NAMALWA (cell line): ENCODE results near the gene PRG3.
"Not testable (repeated sequence)": the region's sequence is repeated elsewhere in the genome, so short reads cannot be mapped to it uniquely, and the experiment has no call there.

ENCODE experiments used
- DNase-seq: peaks from one replicate; pipeline ENCODE4 v3.0.0-alpha.2; 2015; ENCODE audit warnings: low spot score

PRG3 gene

DNA sequence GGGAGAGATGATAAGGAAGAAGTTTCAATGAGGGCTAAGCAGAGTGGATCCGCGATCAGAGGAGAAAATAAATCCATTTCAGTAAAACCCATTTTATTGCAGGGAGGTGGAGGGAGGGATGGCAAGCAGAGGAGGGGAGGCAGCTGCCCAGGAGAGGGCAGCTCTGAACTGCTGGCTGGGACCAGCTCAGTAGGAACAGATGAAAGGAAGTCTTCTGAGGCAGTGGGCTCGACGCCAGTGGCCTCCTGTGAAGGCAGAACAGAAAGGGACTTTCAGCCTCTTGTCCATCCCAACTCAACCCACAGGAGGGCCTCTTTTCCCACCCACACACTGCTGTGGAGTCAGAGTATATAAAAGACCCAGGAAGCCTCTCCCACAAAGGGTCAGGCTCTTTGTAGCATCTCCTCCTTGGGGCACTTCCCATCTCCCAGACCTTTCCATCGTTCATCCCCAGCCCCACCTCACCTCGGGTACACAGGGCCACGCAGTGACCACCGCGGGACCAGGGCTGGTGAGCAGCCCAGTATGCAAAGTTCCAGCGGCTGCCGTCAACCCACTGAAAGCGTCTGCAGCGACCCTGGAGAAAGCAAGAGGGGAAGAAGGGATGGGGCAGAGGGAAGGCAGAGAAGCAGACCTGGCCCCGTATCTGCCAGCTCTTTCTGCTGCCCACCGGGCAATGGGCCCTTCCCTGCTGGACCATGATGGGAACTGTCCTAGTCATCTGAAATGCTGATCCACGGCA lies 6.5 kb upstream of the PRG3 start:
- DNase-seq = no peak

DNA sequence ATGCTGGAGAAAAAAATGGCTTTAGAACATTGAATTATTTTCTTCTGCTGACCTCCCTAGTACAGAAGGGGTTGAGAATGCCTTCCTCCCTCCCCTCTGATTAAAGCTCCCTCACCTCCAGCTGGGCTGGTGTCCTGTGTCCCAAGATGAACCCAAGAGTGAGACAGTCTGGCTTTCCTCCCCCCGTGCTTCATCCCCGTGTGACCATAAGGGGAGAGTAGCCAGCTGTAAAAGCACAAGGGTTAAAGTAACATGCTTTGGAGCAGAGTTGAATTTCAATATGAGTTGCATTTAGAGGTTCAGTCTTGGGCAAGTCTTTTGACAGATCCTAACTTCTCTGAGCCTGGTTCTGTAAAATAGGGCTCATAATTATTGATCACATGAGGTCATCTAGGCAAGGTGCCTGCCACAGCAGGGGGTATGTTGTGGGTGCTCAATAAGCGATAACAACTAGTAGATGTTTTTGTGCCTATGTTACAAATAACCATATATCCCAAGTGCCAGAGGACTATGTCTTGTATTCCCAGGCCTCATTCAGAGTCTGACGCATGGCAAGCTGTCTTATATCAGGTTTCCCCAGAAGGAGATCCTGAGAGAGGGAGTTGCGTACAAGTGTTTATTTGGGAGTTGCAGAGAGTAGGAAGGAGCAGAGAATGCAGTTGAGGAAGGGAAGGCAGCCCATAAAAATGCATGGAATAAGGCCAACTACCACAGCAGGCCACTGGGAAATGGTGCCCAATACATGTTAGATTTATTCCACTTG lies 5.4 kb upstream of the PRG3 start:
- no peak for DNase-seq

DNA sequence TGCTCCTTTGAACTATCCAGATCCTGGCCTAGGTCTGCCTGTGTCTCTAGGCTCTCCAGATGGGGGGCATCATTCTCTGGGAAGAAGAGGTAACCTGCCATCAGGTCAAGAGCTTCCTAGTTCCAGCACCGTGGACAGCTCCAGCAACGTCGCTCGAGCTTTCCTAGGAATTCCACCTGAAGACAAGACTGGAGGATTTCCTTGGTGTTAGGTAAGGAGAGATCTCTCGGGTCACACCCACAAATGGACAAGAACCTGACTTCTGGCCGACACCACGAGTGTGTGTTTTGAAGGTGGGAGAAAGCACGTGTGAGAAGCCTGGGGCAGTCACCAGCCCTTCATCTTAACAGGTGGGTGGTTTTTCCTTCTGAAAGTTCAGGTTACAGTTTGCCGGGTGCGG lies 1.2 kb downstream of the PRG3 start:
- DNase-seq = no peak

DNA sequence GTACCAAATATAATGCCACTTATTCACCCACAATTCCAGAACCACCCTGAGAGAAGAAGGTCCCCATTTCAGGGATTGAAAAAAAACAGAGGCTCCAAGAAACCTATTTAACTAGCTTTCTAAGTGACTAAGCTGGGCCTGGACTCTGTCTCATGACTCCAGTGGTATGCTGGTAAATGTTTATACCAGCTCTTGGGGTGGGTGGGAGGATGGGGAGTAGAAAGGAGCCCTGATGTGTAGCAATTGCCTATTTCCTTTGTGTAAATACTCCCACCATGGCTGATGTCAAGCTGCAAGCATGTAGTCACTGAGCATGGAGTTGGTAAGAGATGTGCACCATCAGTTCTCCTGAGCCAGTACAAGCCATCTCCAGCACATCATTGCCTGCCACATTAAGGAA lies 2.8 kb downstream of the PRG3 start:
- DNase-seq = no peak

DNA sequence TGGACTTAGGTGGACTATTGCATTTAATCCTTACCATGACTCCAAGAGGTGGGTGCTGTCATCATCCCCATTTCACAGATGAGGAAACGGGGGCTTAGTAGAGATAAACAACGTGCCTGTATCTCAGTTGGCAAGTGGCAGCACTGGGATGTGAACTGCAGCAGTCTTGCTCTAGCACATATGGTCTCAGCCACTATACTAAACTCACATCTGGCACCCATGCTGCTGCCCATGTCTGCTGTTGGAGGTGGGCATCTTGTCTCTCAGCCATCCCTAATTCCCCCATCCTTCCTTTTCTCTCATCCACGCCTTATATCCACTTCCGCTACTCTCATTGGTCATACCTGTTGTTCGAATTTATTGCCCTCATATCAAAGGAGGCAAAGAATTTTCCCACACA lies 3.8 kb downstream of the PRG3 start:
- DNase-seq = no peak

DNA sequence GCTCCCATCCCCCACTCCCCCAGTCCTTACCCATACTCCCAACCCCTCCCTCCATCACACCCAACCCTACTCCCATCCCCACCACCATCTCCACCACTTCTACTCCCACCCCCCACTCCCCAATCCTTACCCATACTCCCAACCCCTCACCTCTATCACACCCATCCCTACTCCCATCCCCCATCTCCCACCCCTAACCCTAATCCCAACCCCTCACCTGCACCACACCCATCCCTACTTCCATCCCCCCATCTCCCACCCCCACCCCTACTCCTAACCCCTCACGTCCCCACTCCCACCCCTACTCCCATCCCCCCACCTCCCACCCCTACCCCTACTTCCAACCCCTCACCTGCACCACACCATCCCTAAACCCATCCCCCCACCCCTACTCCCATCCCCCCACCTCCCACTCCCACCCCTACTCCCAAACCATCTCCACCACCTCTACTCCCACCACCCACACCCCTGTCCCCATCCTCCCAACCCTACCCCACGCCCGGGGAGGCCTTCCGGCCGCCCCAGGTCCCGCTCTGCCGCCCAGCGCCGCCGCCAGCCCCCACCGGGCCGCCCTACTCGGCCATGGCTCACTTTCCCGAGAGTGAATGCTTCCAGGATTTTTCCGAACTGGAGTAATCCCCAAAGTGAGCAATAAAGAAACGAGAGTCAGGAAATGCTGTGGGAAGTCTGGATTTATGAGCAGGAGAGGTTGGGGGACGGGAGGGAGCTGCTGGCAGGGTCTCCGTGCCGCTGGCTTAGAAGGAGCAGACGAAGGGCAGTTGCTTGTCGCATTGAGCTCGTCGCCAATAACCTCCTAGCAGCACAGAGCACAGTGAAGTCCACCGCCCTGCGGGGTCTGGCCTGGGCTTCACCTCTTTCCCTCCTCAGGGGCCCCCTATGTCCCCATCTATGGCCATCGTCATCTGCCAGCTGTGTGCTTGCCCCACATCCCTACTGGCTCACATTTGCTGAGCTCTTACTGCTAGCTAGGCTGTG lies 4.6 kb downstream of the PRG3 start:
- DNase-seq = no peak

DNA sequence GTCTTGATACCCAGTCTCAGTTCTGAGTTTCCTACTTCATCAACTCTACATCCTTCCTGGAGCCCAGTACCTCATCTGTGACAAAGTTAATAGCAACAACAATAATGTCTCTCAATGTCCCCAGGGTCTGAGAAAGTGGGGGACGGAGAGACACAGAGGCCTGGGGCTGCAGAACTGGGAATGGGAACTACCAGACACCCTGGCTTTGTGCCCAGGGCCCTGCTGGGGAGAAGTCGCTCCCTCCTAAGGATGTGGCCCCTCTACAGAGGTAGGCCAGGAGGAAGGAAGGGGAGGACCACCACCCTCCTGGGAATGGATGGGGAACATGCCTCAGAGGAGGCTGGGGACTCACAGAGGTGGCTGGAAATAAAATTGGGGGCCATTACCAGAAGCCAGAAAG lies 5.5 kb downstream of the PRG3 start:
- no peak for DNase-seq

DNA sequence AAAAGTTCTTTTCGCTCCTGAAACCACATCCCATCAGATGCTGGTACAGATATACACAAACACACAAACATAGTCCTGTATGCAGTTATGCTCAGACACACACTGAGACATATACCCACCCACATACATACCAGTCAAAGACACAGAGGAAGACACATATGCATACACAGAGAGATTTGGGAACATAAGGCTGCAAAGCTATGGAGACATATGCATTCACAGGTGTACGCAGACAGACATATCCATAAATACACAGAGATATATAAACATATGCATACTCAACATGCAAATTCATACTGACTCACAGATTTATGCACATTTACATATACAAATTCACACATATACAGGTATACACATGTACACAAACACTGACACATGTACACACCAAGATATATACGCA lies 6.0 kb downstream of the PRG3 start:
- DNase-seq = no peak

DNA sequence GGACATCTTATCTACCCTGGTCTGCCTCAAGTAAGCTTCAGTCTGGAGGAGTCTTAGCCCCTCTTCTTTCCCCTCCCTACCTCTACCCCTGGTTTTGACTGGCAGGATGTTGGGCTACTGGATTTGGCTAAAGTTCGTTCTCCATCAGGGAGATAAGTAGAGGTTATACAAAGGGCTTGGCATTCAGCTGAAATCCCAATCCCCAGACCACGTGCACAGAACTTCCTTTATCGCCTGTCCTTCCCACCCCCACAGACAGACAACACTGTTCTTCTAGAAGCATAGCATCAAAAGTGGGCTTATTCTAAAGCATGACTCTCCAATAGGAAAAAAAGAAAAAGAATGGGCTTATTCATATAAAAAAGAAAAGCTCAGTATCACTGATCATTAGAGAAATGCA lies 7.8 kb downstream of the PRG3 start:
- no peak for DNase-seq

DNA sequence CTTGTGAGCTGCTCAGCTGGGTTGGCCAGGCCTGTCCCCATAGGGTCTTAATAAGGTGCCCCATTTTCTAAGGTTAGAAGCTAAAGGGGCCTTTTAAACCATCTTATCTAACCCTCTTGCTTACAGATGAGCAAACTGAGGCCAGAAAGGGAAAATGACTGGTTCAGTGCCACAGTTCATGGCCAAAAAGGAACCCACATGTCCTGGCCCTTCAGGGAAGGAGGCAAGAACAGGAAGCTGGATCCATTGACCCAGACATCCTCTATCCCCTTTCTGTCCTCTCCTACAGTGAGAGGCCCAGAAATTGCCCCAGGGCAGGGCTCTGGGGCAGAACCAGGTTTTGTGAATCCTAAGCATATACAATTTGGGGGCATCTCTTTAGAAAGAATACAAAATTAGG lies 10.0 kb downstream of the PRG3 start:
- no peak for DNase-seq

DNA sequence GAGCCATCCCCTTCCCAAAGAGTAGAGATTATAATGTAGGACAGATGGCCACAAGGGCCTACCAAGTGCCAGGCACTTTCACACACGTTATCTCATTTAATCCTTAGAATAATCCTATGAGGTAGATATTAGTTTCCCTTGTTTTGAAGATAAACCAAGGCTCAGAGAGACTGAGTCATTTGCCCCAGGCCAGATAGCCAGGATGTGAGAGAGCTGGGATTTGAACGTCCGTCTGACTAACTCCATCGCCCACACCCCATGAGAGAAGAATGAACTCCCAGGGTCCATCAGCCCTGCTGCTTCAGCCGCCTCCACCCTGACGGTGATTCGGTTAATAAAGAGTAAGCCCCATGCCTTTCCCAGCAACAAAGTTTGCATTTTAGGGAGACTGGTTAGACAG lies 10.7 kb downstream of the PRG3 start:
- no peak for DNase-seq

DNA sequence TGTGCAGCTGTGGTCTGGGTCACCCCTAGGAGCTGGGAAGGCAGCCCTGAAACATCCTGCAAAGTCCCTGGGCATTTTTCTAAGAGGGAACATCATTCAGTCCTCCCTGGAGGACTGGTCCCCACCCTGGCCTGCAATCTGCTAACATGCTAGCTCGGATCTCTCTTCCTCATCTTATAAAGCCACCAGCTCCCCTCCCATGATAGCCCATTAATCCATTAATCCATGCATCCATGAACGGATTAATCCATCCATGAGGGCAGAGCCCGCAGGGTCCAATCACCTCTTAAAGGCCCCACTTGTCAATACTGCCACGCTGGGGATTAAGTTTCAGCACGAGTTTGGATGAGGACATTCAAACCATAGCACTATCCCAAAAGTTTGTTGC lies 12.1 kb downstream of the PRG3 start:
- DNase-seq = no peak

DNA sequence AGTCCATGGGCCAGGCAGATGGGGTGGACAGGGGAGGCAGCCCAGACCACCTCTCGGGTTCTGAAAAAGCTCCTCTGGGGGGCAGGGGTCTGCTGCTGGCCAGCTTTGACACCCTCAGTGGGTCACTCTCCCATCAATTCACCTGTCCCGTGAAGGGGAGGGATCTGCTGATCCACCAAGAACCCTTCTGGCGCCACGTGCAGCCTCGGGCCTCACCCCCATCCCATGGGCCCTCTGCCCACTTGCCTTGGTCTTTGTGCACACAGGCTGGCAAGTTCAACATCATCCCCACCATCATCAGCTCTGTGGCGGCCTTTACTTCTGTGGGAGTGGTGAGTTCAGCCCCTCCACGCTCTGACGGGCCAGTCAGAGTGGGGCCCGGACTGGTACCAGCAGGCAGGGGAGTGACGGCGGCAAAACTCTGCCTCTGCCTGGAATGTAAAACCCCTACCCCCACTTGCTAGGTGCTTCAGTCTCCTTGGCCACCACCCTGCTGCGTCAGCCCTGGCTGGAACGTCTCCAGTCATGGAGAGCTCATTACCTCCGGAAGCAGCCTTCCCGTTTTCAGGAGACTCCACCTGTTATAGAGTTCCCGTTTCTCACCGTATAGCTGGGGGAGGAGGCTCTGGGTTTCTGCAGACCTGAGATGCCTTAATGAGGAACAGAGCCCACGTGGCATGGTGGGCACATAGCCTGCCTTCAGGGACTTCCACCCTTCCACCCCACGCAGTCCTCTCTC lies 12.7 kb downstream of the PRG3 start:
- no peak for DNase-seq

DNA sequence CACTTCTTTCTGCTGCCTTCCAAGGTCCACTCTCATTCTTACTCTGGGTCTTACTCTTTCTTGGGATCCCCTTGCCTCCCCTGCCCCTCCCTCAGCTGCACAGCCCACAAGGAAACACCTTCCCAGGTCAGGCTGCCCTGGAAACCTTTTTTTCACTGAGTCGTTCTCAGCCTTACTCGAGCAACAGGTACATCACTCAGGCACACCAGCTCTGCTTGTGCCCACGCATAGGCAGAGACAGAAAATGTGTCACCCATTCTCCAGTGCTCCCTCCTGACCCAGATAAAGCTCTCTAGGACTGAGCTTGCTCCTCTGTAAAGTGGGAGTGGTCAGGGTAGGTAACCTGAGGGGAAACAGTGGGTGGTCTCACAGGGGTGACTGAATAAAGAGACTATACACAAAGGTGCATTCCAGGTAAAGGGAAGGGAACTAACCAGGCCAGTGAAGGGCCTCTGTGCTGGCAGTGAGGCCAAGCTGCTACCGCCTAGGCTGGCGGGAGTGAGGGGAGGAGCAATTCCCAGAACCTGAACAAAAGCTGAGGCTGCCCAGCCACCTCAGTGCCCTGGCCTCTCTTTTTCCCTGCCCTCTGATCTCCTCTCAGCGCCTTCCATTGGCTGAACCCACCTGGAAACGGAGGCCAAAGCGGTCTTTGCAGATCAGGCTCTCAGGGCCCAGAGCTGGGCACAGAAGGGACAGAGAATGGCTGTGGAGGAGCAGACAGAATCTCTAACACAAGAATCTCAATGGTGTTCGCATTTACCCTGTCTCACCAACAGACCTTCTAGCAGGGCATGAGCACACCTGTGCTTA lies 15.9 kb downstream of the PRG3 start:
- DNase-seq = no peak

DNA sequence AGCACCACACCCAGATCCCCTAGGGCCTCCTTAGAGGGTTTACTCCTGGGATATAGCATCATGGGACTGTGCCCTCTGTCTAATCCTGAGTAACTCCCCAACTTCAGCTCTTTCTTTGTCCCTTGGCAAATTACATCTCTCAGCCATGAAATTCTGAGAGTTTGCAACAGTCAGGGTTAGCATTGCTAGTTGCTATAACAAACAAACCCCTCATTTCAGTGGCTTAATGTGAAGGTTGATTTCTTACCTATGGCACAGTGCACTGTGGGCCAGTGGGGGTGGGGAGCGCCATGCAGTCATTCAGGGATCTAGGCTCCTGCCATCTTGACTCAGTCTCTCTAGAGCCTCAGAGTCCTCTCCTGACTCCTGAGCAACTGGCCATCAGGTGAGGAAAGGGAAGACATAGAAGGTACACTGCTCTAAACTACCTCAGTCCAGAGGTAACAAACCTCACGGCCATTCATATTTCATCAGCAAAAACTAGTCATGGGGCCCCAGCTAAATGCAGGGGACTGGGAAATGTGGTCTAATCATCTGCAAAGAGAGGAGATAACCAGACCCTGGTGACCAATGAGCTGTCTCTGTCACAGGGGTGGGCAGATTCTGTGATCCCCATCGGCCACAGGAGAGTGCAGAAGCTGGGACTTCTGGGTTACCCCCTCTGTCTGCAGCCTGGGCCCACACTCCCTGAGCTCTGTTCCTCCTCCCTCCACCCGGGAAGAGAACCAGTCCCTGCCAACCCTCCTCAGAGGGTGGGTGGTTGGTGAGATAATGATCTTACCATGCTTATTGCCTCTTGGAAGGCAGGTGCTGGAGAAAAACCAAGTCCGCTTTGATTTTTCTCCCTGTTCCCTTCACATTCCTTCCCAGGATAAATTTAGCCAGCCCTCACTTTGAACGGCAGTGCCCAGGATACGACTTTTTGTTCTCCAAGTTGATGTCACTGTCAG lies 17.5 kb downstream of the PRG3 start:
- no peak for DNase-seq

DNA sequence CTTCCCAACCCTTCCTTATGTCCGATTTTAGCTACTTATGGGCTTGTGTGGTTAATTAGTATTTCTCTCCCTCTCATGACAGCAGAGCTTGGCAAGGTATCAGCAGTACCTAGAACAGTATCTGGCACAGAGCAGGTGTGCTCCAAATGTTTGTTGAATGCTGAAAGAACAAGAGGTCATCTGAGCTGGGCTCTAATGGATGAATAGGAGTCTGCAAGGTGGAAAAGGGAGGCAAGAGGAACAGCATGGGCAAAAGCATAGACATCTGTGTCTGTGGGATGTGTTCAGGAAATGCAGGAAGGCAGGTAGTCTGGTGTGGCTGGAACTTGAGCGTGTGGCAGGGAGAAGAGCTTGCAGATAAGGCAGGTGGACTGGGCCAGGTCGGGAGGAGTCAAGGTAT lies 19.0 kb downstream of the PRG3 start:
- no peak for DNase-seq

DNA sequence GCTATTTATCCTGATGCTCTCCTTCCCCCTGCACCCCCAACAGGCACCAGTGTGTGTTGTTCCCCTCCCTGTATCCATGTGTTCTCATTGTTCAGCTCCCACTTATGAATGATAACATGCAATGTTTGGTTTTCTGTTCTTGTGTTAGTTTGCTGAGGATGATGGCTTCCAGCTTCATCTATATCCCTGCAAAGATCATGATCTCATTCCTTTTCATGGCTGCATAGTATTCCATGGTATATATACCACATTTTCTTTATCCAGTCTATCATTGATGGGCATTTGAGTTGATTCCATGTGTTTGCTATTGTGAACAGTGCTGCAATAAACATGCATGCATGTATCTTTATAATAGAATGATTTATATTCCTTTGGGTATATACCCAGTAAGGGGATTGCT lies 19.5 kb downstream of the PRG3 start:
- DNase-seq = not testable (repeated sequence)

DNA sequence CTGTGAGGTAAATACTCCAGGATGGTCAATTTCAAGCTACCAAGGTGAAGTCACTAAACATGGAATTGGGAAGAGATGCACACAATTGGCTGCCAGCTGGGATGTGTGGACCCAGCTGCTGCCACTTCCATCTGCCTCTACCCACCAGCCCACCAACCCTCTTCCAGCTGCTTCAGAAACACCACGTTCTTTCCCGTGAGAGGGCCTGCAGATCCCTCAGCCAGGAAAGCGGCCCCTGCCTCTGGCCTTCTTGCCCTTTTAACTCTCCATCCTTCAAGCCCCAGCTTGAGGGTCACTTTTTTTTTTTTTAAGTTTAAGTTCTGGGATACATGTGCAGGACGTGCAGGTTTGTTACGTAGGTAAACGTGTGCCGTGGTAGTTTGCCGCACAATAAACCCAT lies 20.0 kb downstream of the PRG3 start:
- no peak for DNase-seq

DNA sequence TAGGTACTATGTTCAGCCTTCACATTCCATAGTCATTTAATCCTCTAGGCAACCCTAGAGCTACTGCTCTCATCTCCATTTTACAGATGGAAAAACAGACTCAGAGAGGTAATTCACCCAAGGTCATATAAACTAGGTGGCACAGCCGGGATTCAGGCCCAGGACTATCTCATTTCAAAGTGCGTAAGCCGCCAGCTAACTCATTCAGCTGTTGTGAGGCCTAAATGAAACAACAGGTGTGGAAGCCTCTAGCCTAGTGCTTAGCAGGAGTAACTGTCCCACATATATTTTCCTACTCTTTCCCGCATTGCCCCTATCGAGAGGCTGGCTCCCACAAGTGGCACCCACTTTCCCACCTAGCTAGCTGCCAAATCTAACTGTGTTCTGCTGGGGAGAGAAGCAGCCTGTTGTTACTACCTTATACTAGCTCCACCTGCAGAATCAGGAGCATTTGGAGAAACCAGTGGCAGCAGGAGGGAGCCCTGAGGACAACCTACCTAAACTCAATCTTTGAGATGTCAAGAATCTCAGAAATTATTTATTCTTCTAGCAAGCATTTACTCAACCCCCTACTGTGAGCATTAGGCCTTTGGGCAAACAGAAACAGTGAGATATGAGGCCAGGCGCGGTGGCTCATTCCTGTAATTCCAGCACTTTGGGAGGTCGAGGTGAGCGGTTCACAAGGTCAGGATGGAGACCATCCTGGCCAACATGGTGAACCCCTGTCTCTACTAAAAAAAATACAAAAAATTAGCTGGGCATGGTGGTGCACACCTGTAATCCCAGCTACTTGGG lies 20.9 kb downstream of the PRG3 start:
- no peak for DNase-seq
